ENCODE measurements around the gene OR52D1. TPM values are rescaled to one million over a fixed set of nuclear protein-coding genes. Genes with fewer than 3 reads are reported as not detected.

The OR52D1 gene
- total and polyA plus RNA-seq, 9 of the 15 experiments (the other 6 are each of a cell fraction or from before 2014, with no cell fraction given), result 0.14 to 1.3 (median 0.97) TPM; not detected in 6

GRCh38 chr11:5505363-5506048 lies 17.0 kb downstream of the OR52D1 start (continued):
- TF ChIP-seq HMG20A (CRISPR knock-in tag; conservative IDR thresholded peaks at IDR 0.05) (no peak), ZNF586 (CRISPR knock-in tag; conservative IDR thresholded peaks at IDR 0.05) (no peak), CHD2 (IDR thresholded peaks at IDR 0.05; ENCODE audit: low read depth, low read length) (peak; percentile 97), ETV6 (IDR thresholded peaks at IDR 0.05; ENCODE audit: borderline replicate concordance in 1 of 2, low read depth in 2 of 2, low read length in 1 of 2) (no peak), ETV6 (CRISPR knock-in tag; IDR thresholded peaks at IDR 0.05; ENCODE audit: borderline replicate concordance) (no peak), NR4A1 (CRISPR knock-in tag; IDR thresholded peaks at IDR 0.05) (no peak), NR4A1 (tag; IDR thresholded peaks at IDR 0.05) (no peak), MEIS2 (IDR thresholded peaks at IDR 0.05; ENCODE audit: partially characterized antibody) (peak; percentile 49), FOXK2 (conservative IDR thresholded peaks at IDR 0.05 in 1 of 2, IDR thresholded peaks at IDR 0.05 in 1 of 2; ENCODE audit: low read depth in 2 of 2) (peak in 1 of 2 experiments; percentile 55; a peak in 1 of 4 replicates), ZBTB9 (CRISPR knock-in tag; IDR thresholded peaks at IDR 0.05) (no peak), HLTF (IDR thresholded peaks at IDR 0.05) (no peak), ZNF785 (CRISPR knock-in tag; IDR thresholded peaks at IDR 0.05) (no peak), GTF2F1 (IDR thresholded peaks at IDR 0.05; ENCODE audit: low read depth, low read length) (peak; percentile 95), ZBTB8A (IDR thresholded peaks at IDR 0.05; ENCODE audit: partially characterized antibody) (no peak), DNMT1 (IDR thresholded peaks at IDR 0.05) (no peak), RBFOX2 (IDR thresholded peaks at IDR 0.05; ENCODE audit: low read depth, low read length) (peak; percentile 83), MAFF (IDR thresholded peaks at IDR 0.05; ENCODE audit: low read length) (peak; percentile 70; the same call in 1 of the 2 replicates), JUND (IDR thresholded peaks at IDR 0.05; ENCODE audit: borderline replicate concordance, low read depth, low read length) (no peak), JUND (tag; IDR thresholded peaks at IDR 0.05; ENCODE audit: borderline replicate concordance, low read depth, low read length) (peak; percentile 26; the same call in 1 of the 3 replicates), CSDE1 (IDR thresholded peaks at IDR 0.05) (peak in 1 of 2 experiments; percentile 34; a peak in 1 of 4 replicates)
- TF ChIP-seq, protein P1, sequence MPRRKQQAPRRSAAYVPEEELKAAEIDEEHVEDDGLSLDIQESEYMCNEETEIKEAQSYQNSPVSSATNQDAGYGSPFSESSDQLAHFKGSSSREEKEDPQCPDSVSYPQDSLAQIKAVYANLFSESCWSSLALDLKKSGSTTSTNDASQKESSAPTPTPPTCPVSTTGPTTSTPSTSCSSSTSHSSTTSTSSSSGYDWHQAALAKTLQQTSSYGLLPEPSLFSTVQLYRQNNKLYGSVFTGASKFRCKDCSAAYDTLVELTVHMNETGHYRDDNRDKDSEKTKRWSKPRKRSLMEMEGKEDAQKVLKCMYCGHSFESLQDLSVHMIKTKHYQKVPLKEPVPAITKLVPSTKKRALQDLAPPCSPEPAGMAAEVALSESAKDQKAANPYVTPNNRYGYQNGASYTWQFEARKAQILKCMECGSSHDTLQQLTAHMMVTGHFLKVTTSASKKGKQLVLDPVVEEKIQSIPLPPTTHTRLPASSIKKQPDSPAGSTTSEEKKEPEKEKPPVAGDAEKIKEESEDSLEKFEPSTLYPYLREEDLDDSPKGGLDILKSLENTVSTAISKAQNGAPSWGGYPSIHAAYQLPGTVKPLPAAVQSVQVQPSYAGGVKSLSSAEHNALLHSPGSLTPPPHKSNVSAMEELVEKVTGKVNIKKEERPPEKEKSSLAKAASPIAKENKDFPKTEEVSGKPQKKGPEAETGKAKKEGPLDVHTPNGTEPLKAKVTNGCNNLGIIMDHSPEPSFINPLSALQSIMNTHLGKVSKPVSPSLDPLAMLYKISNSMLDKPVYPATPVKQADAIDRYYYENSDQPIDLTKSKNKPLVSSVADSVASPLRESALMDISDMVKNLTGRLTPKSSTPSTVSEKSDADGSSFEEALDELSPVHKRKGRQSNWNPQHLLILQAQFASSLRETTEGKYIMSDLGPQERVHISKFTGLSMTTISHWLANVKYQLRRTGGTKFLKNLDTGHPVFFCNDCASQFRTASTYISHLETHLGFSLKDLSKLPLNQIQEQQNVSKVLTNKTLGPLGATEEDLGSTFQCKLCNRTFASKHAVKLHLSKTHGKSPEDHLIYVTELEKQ (CRISPR knock-in tag; IDR thresholded peaks at IDR 0.05), result no peak
- TF ChIP-seq, protein P2, sequence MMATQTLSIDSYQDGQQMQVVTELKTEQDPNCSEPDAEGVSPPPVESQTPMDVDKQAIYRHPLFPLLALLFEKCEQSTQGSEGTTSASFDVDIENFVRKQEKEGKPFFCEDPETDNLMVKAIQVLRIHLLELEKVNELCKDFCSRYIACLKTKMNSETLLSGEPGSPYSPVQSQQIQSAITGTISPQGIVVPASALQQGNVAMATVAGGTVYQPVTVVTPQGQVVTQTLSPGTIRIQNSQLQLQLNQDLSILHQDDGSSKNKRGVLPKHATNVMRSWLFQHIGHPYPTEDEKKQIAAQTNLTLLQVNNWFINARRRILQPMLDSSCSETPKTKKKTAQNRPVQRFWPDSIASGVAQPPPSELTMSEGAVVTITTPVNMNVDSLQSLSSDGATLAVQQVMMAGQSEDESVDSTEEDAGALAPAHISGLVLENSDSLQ (IDR thresholded peaks at IDR 0.05), result peak; percentile 85
- TF ChIP-seq, protein P3, sequence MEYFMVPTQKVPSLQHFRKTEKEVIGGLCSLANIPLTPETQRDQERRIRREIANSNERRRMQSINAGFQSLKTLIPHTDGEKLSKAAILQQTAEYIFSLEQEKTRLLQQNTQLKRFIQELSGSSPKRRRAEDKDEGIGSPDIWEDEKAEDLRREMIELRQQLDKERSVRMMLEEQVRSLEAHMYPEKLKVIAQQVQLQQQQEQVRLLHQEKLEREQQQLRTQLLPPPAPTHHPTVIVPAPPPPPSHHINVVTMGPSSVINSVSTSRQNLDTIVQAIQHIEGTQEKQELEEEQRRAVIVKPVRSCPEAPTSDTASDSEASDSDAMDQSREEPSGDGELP (CRISPR knock-in tag; IDR thresholded peaks at IDR 0.05; ENCODE audit: borderline replicate concordance), result peak; percentile 48; the same call in 1 of the 2 replicates

All from K562 (cell line).